Measurements from ENCODE around the gene MLLT10.

GRCh38 chr10:21513405-21513788 lies 20.6 kb upstream of the MLLT10 start:
- TF ChIP-seq, protein P1, sequence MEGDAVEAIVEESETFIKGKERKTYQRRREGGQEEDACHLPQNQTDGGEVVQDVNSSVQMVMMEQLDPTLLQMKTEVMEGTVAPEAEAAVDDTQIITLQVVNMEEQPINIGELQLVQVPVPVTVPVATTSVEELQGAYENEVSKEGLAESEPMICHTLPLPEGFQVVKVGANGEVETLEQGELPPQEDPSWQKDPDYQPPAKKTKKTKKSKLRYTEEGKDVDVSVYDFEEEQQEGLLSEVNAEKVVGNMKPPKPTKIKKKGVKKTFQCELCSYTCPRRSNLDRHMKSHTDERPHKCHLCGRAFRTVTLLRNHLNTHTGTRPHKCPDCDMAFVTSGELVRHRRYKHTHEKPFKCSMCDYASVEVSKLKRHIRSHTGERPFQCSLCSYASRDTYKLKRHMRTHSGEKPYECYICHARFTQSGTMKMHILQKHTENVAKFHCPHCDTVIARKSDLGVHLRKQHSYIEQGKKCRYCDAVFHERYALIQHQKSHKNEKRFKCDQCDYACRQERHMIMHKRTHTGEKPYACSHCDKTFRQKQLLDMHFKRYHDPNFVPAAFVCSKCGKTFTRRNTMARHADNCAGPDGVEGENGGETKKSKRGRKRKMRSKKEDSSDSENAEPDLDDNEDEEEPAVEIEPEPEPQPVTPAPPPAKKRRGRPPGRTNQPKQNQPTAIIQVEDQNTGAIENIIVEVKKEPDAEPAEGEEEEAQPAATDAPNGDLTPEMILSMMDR (IDR thresholded peaks at IDR 0.05; ENCODE audit: poor library complexity), result no peak
- TF ChIP-seq EZH2 (IDR thresholded peaks at IDR 0.05; ENCODE audit: borderline replicate concordance) (no peak), EZH2phosphoT487 (IDR thresholded peaks at IDR 0.05; ENCODE audit: low read depth, severe bottlenecking, unreplicated experiment) (no peak)

Measured in hepatocyte (in vitro differentiated cells).